ENCODE data around the gene PLEKHJ1.

Gene PLEKHJ1

DNA sequence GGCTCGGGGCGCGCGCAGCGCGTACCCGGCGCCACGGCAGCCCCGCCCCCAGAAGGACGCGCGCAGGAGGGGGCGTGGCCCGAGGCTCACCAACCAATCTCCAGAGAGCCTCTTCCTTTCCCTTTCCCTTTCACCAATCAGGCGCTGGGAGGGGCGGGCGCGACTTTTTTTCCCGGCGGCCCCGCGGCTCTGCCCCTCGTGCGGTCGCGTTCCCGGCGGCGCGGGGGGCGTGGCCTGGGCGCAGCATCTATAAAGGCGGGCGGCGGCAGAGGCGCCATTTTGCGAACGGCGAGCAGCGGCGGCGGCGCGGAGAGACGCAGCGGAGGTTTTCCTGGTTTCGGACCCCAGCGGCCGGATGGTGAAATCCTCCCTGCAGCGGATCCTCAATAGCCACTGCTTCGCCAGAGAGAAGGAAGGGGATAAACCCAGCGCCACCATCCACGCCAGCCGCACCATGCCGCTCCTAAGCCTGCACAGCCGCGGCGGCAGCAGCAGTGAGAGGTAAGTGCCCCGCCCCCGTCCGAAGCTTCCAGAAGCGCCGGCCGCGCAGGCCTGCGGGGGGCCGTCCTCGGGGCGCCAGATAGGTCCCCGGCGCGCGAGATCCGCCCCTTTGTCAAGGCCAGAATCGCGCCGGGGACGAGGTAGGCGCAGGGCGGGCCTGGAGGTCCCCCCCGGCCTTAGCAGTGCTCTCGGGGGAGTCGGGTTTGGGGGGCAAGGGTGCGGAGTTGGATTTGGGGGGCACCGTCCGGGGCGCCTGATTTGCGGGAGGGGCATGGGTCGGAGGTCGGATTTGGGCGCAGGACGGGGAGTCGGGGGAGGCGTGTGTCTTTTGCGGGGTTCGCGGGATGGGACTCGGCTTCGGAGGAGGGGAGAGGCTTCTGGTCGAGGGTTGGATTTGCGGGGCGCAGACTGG lies 33.4 kb upstream of the PLEKHJ1 start:
- peak; percentile 98 to 99 for DNase-seq (ENCODE audit: low read depth in 2 of 2)

DNA sequence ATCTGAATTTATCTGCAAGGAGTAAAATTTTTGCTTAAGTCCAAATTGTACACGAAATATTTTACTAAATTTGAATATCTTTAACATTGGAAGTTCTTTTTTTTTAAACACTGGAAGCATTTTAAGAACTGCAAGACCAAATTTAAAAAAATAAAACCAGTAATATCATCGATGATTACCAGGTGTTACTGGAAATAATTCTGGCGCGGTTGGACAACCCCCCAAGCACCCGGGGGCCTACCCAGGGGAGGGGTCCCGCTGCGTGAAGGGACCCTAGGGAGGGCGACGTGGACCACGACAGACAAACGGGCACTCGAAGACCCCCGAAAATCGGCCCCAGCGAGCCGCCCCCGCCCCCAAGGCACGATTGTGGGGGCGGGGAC lies 32.7 kb upstream of the PLEKHJ1 start:
- DNase-seq (ENCODE audit: low read depth in 2 of 2): no peak

DNA sequence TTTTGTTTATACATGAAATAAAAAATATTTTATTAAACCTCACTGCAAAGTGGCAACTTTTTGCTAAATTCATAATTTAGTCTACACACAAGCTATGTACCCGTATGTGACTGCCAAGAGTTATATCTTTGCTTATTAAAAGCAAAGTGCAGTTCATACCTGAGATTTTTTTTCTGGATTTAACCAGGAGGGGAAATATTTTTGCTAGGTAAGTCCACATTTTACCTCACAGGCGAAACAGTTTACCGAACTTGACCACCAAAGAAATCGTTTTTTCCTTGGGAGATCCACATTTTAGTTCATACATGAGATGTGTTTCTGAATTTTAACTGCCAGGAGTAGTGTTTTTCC lies 32.3 kb upstream of the PLEKHJ1 start:
- DNase-seq (ENCODE audit: low read depth in 2 of 2): no peak

DNA sequence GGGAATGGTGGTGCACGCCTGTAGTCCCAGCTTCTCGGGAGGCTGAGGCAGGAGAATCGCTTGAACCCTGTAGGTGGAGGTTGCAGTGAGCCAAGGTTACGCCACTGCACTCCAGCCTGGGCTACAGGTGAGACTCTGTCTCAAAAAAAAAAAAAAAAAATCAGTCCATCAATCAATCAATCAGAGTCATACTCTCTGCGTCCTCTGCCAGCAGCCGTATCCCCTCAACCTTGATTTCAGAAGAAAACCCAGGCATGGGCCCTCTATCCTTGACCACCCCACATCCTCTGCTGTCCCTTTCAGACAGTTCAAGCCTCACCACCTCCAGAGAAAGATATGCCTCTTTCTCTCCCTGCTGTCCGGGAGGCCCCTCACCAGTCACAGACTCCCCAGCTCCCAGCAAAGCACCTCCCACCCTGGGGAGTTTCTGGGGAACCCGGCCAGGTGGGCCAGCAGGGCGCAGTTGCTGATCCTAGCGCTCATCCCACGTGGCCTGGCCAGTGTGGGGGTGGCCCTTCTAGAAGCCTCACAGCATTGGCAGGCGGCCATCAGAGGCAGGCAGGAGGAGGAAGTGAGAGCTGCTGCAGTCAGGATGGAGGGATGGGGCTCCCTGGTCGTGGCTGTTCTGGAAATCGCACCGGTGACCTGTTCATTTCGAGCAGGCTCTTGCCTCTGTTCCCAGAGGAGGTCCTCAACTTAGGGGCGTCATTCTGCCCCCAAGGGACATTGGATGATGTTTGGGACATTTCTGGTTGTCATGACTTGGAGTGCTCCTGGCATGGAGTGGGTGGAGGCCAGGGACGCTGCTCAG lies 30.3 kb upstream of the PLEKHJ1 start:
- DNase-seq (ENCODE audit: low read depth in 2 of 2): no peak

- no peak for DNase-seq (ENCODE audit: low read depth in 2 of 2)
Measured at GRCh38 chr19:2261438-2262172, 25.5 kb upstream of the PLEKHJ1 start.

DNA sequence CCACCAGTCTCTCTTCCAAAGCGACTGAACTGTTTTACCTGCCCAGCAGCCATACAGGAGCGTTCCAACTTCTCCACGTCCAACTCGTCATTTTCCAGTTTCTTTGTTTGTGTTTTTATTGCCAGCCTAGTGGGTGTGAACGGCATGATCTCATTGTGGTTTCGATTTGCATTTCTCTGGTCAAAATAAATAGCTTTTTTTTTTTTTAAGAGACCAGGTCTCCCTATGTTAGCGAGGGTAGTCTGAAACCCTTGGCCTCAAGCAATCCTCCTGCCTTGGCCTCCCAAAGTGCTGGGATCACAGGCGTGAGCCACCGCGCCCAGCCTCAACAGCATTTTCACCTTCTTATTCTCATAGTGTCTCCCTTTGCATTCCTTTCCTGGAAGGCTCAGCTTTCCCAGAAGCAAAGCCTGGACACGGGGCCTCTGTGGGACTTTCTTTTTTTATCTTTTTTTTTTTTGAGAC lies 24.2 kb upstream of the PLEKHJ1 start:
- DNase-seq (ENCODE audit: low read depth in 2 of 2): no peak

- DNase-seq (ENCODE audit: low read depth in 2 of 2): no peak
Measured at GRCh38 chr19:2259336-2259735, 23.2 kb upstream of the PLEKHJ1 start.

DNA sequence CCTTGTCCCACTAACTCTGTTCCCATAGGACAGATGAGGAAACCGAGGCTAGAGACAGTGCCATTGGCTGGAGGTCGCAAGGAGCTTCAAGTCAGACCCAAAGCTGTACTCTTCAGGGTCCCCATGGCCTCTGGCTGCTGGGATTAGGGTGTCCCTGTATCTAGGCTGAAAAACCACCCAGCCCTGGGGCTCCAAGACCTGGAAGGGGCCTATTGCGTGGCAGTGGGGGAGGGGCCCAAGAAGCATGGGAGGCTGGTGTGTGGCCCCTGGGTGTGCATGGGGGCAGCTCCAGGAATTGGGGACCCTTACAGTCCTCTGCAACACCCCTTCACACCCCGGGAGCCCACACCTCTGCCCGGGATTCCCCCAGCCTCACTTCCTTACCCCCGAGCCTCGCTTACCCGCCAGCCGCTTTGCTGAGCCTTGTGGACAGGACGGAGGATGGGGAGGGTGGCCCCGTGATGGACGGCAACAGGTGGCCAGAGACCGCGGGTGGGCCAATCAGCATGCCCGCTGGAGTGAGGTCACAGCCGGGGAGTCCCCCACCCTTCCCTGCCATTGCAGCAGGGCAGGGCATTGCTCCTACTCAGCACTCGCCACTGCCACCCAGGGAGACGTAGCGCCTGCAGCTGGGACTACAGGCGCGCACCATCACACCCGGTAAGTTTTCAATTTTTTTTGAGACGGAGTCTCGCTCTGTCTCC lies 20.0 kb upstream of the PLEKHJ1 start, which contains the start of gene JSRP1:
Gene JSRP1, minus strand, starts transcription at position 436 of the 704 bp plus-strand sequence. CDS start 1,103 bp downstream, outside the sequence.
- DNase-seq (ENCODE audit: low read depth in 2 of 2): no peak

DNA sequence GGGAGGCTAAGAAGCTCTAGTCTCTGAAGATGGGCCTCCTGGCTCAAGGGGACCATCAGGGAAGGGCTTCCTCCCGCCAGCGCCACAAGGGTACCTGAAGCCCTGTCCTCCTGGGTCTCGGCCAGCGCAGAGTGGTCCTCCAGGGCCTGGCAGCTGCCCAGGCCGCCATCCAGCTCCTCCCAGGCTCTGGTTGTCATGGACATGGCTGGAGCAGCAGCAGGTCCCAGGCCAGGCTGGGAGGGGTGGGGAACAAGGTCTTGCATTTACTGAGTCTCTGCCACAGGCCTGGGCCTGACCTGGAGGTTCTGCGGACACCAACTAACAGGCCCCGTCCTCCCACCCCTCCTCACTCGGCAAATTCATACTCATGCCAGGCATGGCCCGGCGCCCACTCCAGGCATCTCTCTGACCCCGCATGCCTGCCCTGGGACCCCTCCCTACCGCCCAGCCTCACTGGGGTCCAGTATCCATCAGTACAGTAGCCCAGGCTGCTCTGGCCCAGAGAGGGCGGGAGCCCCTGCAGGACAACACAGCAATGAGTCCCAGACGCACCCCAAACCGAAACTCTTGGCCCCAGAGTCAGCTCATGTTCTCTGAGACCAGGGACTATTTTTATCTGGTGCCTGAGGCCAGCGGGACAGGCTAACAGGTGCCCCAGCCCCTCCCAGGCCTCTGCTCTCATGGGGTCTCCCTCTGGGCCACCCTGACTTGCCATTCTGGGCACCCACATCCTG lies 19.1 kb upstream of the PLEKHJ1 start:
- no peak for DNase-seq (ENCODE audit: low read depth in 2 of 2)

GRCh38 chr19:2254064-2254872 lies 18.1 kb upstream of the PLEKHJ1 start:
- no peak for DNase-seq (ENCODE audit: low read depth in 2 of 2)

- DNase-seq (ENCODE audit: low read depth in 2 of 2): no peak
Measured at GRCh38 chr19:2253106-2254063, 17.3 kb upstream of the PLEKHJ1 start.

- no peak for DNase-seq (ENCODE audit: low read depth in 2 of 2)
Measured at GRCh38 chr19:2252797-2253105, 16.6 kb upstream of the PLEKHJ1 start.

GRCh38 chr19:2252055-2252796 lies 16.1 kb upstream of the PLEKHJ1 start:
- DNase-seq (ENCODE audit: low read depth in 2 of 2): no peak

- DNase-seq (ENCODE audit: low read depth in 2 of 2): no peak
Measured at GRCh38 chr19:2251106-2252054, 15.3 kb upstream of the PLEKHJ1 start.

DNA sequence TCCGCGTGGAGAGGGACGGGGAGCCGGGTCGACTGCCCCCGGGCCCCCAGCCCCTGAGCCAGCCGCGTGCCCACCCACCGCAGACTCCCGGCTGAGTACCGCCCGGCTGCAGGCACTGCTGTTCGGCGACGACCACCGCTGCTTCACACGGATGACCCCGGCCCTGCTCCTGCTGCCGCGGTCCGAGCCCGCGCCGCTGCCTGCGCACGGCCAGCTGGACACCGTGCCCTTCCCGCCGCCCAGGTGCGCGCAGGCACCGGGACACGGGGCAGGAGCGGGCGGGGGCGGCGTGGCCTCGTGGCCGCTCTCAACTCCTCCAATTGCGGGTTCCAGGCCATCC lies 14.6 kb upstream of the PLEKHJ1 start:
- no peak for DNase-seq (ENCODE audit: low read depth in 2 of 2)

- no peak for DNase-seq (ENCODE audit: low read depth in 2 of 2)
Measured at GRCh38 chr19:2249880-2250765, 14.0 kb upstream of the PLEKHJ1 start.
